Loucy (cell line): ENCODE results near the gene PTPN21.

ENCODE experiments used
- EZH2phosphoT487 ChIP-seq: fragments of 200-600 bp; IDR thresholded peaks from 2 replicates; pipeline ENCODE4 v1.6.1; 2018; ENCODE audit warnings: antibody characterized with exemption, mild to moderate bottlenecking, moderate library complexity, borderline replicate concordance
- TF ChIP-seq, protein P1 (sequence below): fragments of 200-600 bp; sonication (generic); conservative IDR thresholded peaks from 2 replicates; pipeline ENCODE4 v1.5.1; 2014; ENCODE audit warnings: mild to moderate bottlenecking, antibody characterized with exemption, low read length

GRCh38 chr14:88562831-88563686, 8.3 kb upstream of the PTPN21 start, which contains the start of gene ZC3H14:
- TF ChIP-seq, protein P1, sequence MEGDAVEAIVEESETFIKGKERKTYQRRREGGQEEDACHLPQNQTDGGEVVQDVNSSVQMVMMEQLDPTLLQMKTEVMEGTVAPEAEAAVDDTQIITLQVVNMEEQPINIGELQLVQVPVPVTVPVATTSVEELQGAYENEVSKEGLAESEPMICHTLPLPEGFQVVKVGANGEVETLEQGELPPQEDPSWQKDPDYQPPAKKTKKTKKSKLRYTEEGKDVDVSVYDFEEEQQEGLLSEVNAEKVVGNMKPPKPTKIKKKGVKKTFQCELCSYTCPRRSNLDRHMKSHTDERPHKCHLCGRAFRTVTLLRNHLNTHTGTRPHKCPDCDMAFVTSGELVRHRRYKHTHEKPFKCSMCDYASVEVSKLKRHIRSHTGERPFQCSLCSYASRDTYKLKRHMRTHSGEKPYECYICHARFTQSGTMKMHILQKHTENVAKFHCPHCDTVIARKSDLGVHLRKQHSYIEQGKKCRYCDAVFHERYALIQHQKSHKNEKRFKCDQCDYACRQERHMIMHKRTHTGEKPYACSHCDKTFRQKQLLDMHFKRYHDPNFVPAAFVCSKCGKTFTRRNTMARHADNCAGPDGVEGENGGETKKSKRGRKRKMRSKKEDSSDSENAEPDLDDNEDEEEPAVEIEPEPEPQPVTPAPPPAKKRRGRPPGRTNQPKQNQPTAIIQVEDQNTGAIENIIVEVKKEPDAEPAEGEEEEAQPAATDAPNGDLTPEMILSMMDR: no peak; the same call in none of the 2 replicates
- no peak for TF ChIP-seq EZH2phosphoT487
